Adrenal gland (tissue), 5 donors: ENCODE results near the gene PTPA.

Experiments
- CTCF ChIP-seq, 6 experiments: fragments of 450-650 bp in 4 of 6; fragments of 200-600 bp in 2 of 6; sonication (generic) in 1 of 6; IDR thresholded peaks; 1 replicate in 5 of 6; 2 replicates in 1 of 6; pipeline versions ENCODE4 v1.5.1 to v1.8.0; 2016 to 2021; ENCODE audit warnings: antibody characterized with exemption in 6 of 6, mild to moderate bottlenecking in 2 of 6, moderate library complexity in 1 of 6
- POLR2A ChIP-seq, 2 donors: fragments of 450-650 bp; IDR thresholded peaks; one replicate each; pipeline ENCODE4 v1.6.1; 2017; ENCODE audit warnings: antibody characterized with exemption in 2 of 2, mild to moderate bottlenecking in 2 of 2, moderate library complexity in 1 of 2
- donor health status: DM: no; HTN: no; CAD: no.

- TF ChIP-seq CTCF (IDR thresholded peaks at IDR 0.05) (no peak), POLR2A (IDR thresholded peaks at IDR 0.05) (no peak)
Observed at GRCh38 chr9:129154866-129155477, 43.8 kb downstream of the PTPA start.
